K562 (cell line): ENCODE data around the gene EHBP1. TPM values are rescaled to one million over a fixed set of nuclear protein-coding genes. Genes with fewer than 3 reads are reported as not detected.

ENCODE experiments used
- ATAC-seq: fragments of 200-7000 bp; cut with Tn5 transposase; 3 replicates; pipeline ENCODE4 v1.9.1; 2020; ENCODE audit warnings: moderate library complexity
- BruUV-seq: library from RNA; stranded (reverse); fragments of 400-500 nt; replicated peaks from 2 replicates; lab custom pipeline; 2021; lab: Mats Ljungman, UMichigan
- CTCF ChIA-PET: fragments of 300-600 bp; formaldehyde crosslinking; extraction: SDS; loops from one replicate; lab custom pipeline; 2021; ENCODE audit warnings: low intra/inter-chr PET ratio; lab: Yijun Ruan, JAX
- POLR2A ChIA-PET: fragments of 300-600, 350-650 bp; sonication (Branson Sonifier 250); formaldehyde crosslinking; extraction: SDS; loops from one replicate; lab custom pipeline; 2021; ENCODE audit warnings: antibody characterized with exemption, inconsistent platforms; lab: Yijun Ruan, JAX
- DNase-seq, 4 experiments: peaks; one replicate each; pipeline versions ENCODE4 v3.0.0 to v3.0.0-alpha.2; 2011 to 2018; ENCODE audit warnings: low spot score in 3 of 4, mixed read lengths in 3 of 4; ENCODE audit errors: extremely low read depth in 1 of 4
- FAIRE-seq: peaks from 2 replicates; lab custom pipeline; 2011; peaks lifted over from hg19 to GRCh38; lab: Jason Lieb, UNC
- H2AFZ ChIP-seq: 2 replicates; pipeline ENCODE4 v1.6.0; 2011; ENCODE audit warnings: low read depth, low read length, control low read depth, inconsistent platforms
- H3K27ac ChIP-seq: fragments of 200-600 bp; 3 replicates; pipeline ENCODE4 v1.8.0; 2011; ENCODE audit warnings: low read depth, mild to moderate bottlenecking, control low read depth, inconsistent platforms, low read length, moderate library complexity, mixed read lengths; ENCODE audit errors: extremely low read depth
- H3K27me3 ChIP-seq, 2 experiments: fragments of 300-600 bp in 1 of 2; 2 replicates in 1 of 2; 3 replicates in 1 of 2; pipeline versions ENCODE4 v1.6.0 to v1.8.0; 2011; ENCODE audit warnings: inconsistent platforms in 2 of 2, low read length in 2 of 2, mild to moderate bottlenecking in 1 of 2, mixed read lengths in 1 of 2, moderate library complexity in 1 of 2; ENCODE audit not compliant: control insufficient read depth in 2 of 2, insufficient read depth in 2 of 2
- H3K36me3 ChIP-seq: fragments of 300-600 bp; 3 replicates; pipeline ENCODE4 v1.8.0; 2011; ENCODE audit warnings: mild to moderate bottlenecking, low read length, inconsistent platforms; ENCODE audit not compliant: control insufficient read depth, insufficient read depth
- H3K4me1 ChIP-seq, 2 experiments: fragments of 200-600 bp in 1 of 2; replicated peaks in 1 of 2; 2 replicates in 1 of 2; 3 replicates in 1 of 2; pipeline versions ENCODE4 v1.5.1 to v1.8.0; 2011; ENCODE audit warnings: inconsistent platforms in 2 of 2, low read length in 2 of 2, mild to moderate bottlenecking in 1 of 2, mixed read lengths in 1 of 2, moderate library complexity in 1 of 2; ENCODE audit not compliant: control insufficient read depth in 2 of 2, insufficient read depth in 2 of 2
- H3K4me2 ChIP-seq: 2 replicates; pipeline ENCODE4 v1.6.1; 2011; ENCODE audit warnings: low read length, control low read depth, inconsistent platforms, mixed read lengths; ENCODE audit not compliant: insufficient read depth
- H3K4me3 ChIP-seq: fragments of 200-600 bp; sonication (generic), shearing (Covaris generic); 2 replicates; pipeline ENCODE4 v1.5.1; 2016; ENCODE audit warnings: control low read depth, inconsistent platforms
- H3K79me2 ChIP-seq: fragments of 200-600 bp; 3 replicates; pipeline ENCODE4 v1.8.0; 2011; ENCODE audit warnings: low read length, inconsistent platforms; ENCODE audit not compliant: control insufficient read depth, insufficient read depth
- H3K9ac ChIP-seq, 2 experiments: 2 replicates each; pipeline versions ENCODE4 v1.6.0 to v1.6.1; 2011; ENCODE audit warnings: low read depth in 2 of 2, low read length in 2 of 2, control low read depth in 1 of 2, inconsistent platforms in 1 of 2, mild to moderate bottlenecking in 1 of 2, mixed read lengths in 1 of 2; ENCODE audit not compliant: insufficient read depth in 1 of 2
- H3K9me1 ChIP-seq: one replicate; pipeline ENCODE4 v1.6.0; 2011; ENCODE audit warnings: inconsistent platforms, mild to moderate bottlenecking, low read length, moderate library complexity; ENCODE audit not compliant: control insufficient read depth, insufficient read depth
- H3K9me3 ChIP-seq: replicated peaks from 2 replicates; pipeline ENCODE4 v1.5.1; 2011; ENCODE audit warnings: low read depth, low read length, inconsistent platforms; ENCODE audit not compliant: control insufficient read depth, insufficient read depth
- H4K20me1 ChIP-seq: replicated peaks from 2 replicates; pipeline ENCODE4 v1.6.1; 2011; ENCODE audit warnings: low read length, inconsistent platforms, mixed read lengths; ENCODE audit not compliant: control insufficient read depth, insufficient read depth
- CTBP1 ChIP-seq: fragments of 450-650 bp; IDR thresholded peaks from 2 replicates; pipeline ENCODE4 v1.6.1; 2016; ENCODE audit warnings: borderline replicate concordance
- ESRRA ChIP-seq: fragments of 450-650 bp; IDR thresholded peaks from 2 replicates; pipeline ENCODE4 v1.6.1; 2014; ENCODE audit warnings: low read depth, mild to moderate bottlenecking, moderate library complexity, borderline replicate concordance
- FOS ChIP-seq: IDR thresholded peaks from 3 replicates; pipeline ENCODE4 v1.6.1; 2011; ENCODE audit not compliant: insufficient read length; ENCODE audit errors: extremely low read depth
- HIVEP1 ChIP-seq: fragments of 250-450 bp; sonication (Bioruptor Pico); IDR thresholded peaks from 2 replicates; pipeline ENCODE4 v1.4.0; 2020; ENCODE audit warnings: mild to moderate bottlenecking
- NELFE ChIP-seq: IDR thresholded peaks from 2 replicates; pipeline ENCODE4 v1.6.1; 2011; ENCODE audit warnings: mild to moderate bottlenecking; ENCODE audit not compliant: insufficient read depth, insufficient read length
- SRSF9 ChIP-seq: fragments of 200-400 bp; formaldehyde crosslinking; IDR thresholded peaks from 2 replicates; pipeline ENCODE4 v1.6.1; 2017; ENCODE audit warnings: low read depth, low read length, borderline replicate concordance
- TFE3 ChIP-seq: fragments of 450-650 bp; formaldehyde crosslinking; IDR thresholded peaks from 2 replicates; pipeline ENCODE4 v1.4.0; 2020; ENCODE audit warnings: mild to moderate bottlenecking, mixed read lengths
- YY1 ChIP-seq, 3 experiments: IDR thresholded peaks; 2 replicates each; pipeline ENCODE4 v1.6.1; 2011; ENCODE audit warnings: low read length in 2 of 3, mild to moderate bottlenecking in 2 of 3, moderate library complexity in 2 of 3, borderline replicate concordance in 1 of 3, control low read depth in 1 of 3, low read depth in 1 of 3; ENCODE audit not compliant: insufficient read depth in 3 of 3, insufficient replicate concordance in 2 of 3, control insufficient read depth in 1 of 3, insufficient read length in 1 of 3; ENCODE audit errors: extremely low read depth in 1 of 3
- WGBS: fragments of 100-300 bp; shearing (Covaris generic); methylation state at CpG from one replicate; pipeline ENCODE4 v1.1.6; 2016; ENCODE audit warnings: low coverage, mixed read lengths; ENCODE audit not compliant: insufficient coverage; ENCODE audit errors: missing lambda C conversion rate; 5-methylcytosine and 5-hydroxymethylcytosine counted together
- in situ Hi-C: fragments of 300-500 bp; cut with MboI; formaldehyde crosslinking; loops from 4 replicates; pipeline ENCODE4 v1.15.0; 2018; ENCODE audit warnings: inconsistent platforms, mixed read lengths
- intact Hi-C: fragments of 100-400 bp; cut with micrococcal nuclease; formaldehyde crosslinking; loops from 2 replicates; pipeline ENCODE4 v1.14.2; 2022
- polyA plus RNA-seq, 8 experiments: library from polyadenylated mRNA; depleted of rRNA in 4 of 8; stranded (reverse) in 5 of 8; unstranded in 3 of 8; fragments of >200 nt; fragmentation: Nextera tagmentation in 2 of 8; fragmentation: Illumina TruSeq in 1 of 8; extraction: Ambion mirVana in 2 of 8; extraction: Trizol in 1 of 8; gene quantifications; 2 replicates each; pipeline versions ENCODE4 v1.2.1 to v1.2.3, GENCODE V29; 2011 to 2014; ENCODE audit warnings: inconsistent platforms in 1 of 8, missing spikeins in 1 of 8
- total RNA-seq, 7 experiments: library from RNA; depleted of rRNA in 6 of 7; stranded (reverse); fragments of >200 nt in 6 of 7; fragmentation: Illumina TruSeq in 2 of 7; extraction: Trizol in 2 of 7; gene quantifications; 2 replicates each; pipeline versions ENCODE4 v1.2.1 to v1.2.3, GENCODE V29; 2011 to 2021; ENCODE audit warnings: low replicate concordance in 1 of 7

Gene EHBP1
- total and polyA plus RNA-seq, 9 of the 15 experiments (the other 6 are each of a cell fraction or from before 2014, with no cell fraction given) = 8.9 to 26.6 (median 19.3) TPM

DNA sequence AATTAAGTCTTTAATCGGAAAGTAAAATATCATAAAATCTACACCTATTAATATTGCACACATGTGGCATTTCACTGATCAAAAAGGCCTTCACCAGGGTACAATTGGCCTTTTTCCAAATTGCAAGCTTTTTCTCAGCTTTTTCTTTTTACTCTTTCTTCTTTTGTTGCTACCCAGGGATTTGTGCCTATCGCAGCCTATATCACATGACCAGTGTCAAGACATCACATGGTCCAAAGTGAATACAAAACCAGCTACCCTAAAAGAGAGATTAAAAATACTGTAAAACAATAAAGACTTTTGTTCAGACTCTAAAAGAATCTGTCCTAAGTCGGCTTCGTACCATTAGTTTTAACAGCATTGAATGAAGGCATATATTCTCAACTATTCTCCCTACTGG lies 330.1 kb downstream of the EHBP1 start:
- in situ Hi-C loops (no loop called here), intact Hi-C loops (no loop called here)
- H3K4me1 ChIP-seq = peaks cover 2 to 6% of the 10 kb centered on the region in 2 experiments; a peak in 3 of 5 replicates
- H3K27ac ChIP-seq = no peak overlapping the region
- POLR2A ChIA-PET = no interaction called here
- H3K4me2 ChIP-seq = no peak overlapping the region
- H3K79me2 ChIP-seq = no peaks in the 10 kb centered on the region
- H3K36me3 ChIP-seq = no peaks in the 10 kb centered on the region
- H3K9me1 ChIP-seq = no peaks in the 10 kb centered on the region
- H2AFZ ChIP-seq = no peak overlapping the region
- H3K4me3 ChIP-seq = no peak overlapping the region
- no peak for ATAC-seq
- CTCF ChIA-PET = no interaction called here
- TF ChIP-seq HIVEP1 (CRISPR knock-in tag) (no peak), SRSF9 (no peak), TFE3 (CRISPR knock-in tag) (peak; percentile 66)
- no peak for FAIRE-seq
- no TSS peak for BruUV-seq
- DNase-seq = no peak
- H3K9ac ChIP-seq = no peak overlapping the region
- no peaks in the 10 kb centered on the region for H3K9me3 ChIP-seq
- 77% methylated on average over 4 of the region's 4 CpGs for WGBS
- no peaks in the 10 kb centered on the region for H3K27me3 ChIP-seq
- no peaks in the 10 kb centered on the region for H4K20me1 ChIP-seq

DNA sequence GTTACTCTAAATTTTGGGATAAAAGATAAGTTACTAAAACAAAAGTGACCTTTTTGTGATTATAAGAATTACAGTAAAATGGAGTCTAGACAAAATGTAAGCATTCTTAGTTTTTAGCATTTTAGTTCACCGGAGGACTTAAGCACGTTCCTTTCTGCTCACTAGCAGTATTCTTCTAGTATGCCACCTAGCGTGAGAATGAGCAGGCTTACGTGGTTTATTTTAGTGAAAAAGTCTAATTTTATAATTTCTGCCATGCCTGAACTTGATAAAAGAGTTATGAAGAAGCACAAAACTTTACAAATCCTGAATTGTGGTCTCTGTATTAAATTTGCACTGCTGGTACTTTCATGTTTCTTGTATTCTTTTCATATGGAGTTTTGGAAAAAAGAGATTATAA lies 332.5 kb downstream of the EHBP1 start:
- no peak overlapping the region for H3K9ac ChIP-seq
- no peak for FAIRE-seq
- H3K36me3 ChIP-seq = no peaks in the 10 kb centered on the region
- in situ Hi-C loops = no loop called here
- no peak overlapping the region for H2AFZ ChIP-seq
- H3K27ac ChIP-seq = no peak overlapping the region
- TF ChIP-seq ESRRA (no peak), NELFE (no peak), FOS (no peak), CTBP1 (no peak), YY1 (IDR thresholded peaks at IDR 0.05; ENCODE audit: borderline replicate concordance in 1 of 3, control insufficient read depth in 1 of 3, extremely low read depth in 1 of 3, insufficient read depth in 3 of 3, insufficient read length in 1 of 3, insufficient replicate concordance in 2 of 3, low read depth in 1 of 3, low read length in 2 of 3) (no peak)
- TF ChIP-seq, all 486 proteins: peak for 0
- BruUV-seq = no TSS peak
- no peak overlapping the region for H3K4me3 ChIP-seq
- H3K9me1 ChIP-seq = no peaks in the 10 kb centered on the region
- no peak overlapping the region for H3K4me2 ChIP-seq
- no peaks in the 10 kb centered on the region for H4K20me1 ChIP-seq
- ATAC-seq (no peak), DNase-seq (no peak)
- 78% methylated on average over 4 of the region's 4 CpGs for WGBS
- intact Hi-C loops = no loop called here
- H3K4me1 ChIP-seq = peaks cover 3 to 19% of the 10 kb centered on the region in 2 experiments; a peak in 3 of 5 replicates
- CTCF ChIA-PET = no interaction called here
- POLR2A ChIA-PET = no interaction called here
- no peaks in the 10 kb centered on the region for H3K27me3 ChIP-seq
- H3K79me2 ChIP-seq = no peaks in the 10 kb centered on the region
- no peaks in the 10 kb centered on the region for H3K9me3 ChIP-seq
